Stimulated activated CD8-positive, alpha-beta memory T cell treated with anti-CD3 and anti-CD28 coated beads, Interleukin-12 subunit alpha, Interleukin-12 subunit beta, amount 100 ng/mL, for 4 hours (primary cell): ENCODE results near the gene GALNT9.
"Not testable (repeated sequence)": the region's sequence is repeated elsewhere in the genome, so short reads cannot be mapped to it uniquely, and the experiment has no call there.

ENCODE experiments used
- DNase-seq: peaks from one replicate; pipeline ENCODE4 v3.0.0-alpha.2; 2020; ENCODE audit warnings: low read depth

GALNT9 gene

DNA sequence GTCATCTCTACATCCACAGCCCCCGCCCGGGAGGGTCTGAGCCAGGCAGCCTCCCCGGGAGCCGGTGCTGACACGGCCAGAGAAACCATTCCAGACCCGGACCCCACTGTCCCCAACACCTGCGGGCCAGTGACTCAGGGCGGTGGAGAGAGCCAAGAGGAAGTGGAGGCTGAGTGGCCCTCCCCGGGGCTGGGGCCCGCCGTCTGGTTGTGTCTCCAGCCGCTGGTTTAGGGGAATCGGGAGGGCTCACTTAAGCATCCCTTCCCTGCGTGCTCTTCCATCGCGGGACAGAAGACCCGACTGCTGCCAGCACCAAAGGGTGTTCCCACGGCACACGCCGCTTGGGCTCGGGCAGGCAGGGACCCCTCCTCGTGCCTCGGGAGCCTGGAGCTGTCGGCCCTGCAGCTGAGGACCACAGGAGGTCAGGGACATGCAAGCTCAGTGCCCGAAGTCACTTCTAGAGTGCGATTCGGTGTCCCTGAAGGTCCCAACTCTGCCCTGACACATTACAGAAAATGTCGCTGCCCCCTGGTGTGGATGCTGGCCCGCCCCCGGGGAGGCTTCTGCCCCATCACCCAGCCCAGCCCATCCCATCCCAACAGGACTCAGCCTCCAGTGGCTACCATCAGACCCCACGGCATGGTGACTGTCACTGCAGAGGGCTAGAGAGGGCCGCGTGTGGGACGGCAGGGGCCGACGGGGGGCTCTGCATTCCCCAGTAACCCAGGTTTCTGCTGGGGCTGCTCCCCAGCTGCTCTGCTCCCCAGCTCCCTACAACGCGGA is 50.8 kb downstream of the GALNT9 start:
- DNase-seq = no peak

DNA sequence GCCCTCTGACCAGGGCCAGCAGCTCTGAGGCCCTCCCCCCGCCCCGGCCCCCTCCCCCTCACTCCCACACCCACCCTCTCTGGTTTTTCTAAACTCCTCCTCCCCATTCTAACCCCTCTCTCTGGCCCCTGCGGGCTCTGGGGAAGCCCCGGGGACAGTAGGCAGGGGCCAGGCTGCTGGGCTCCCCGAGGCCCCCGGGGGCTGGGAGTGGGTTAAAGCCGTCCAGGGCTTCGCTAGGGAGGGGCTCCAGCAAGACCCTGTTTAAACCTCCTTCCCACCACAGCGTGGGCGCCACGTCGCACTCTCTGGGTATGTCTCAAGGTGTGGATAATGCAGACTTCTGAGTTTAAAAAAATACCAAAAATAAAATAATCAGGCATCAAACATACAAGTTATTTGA is 51.4 kb downstream of the GALNT9 start:
- DNase-seq = no peak

DNA sequence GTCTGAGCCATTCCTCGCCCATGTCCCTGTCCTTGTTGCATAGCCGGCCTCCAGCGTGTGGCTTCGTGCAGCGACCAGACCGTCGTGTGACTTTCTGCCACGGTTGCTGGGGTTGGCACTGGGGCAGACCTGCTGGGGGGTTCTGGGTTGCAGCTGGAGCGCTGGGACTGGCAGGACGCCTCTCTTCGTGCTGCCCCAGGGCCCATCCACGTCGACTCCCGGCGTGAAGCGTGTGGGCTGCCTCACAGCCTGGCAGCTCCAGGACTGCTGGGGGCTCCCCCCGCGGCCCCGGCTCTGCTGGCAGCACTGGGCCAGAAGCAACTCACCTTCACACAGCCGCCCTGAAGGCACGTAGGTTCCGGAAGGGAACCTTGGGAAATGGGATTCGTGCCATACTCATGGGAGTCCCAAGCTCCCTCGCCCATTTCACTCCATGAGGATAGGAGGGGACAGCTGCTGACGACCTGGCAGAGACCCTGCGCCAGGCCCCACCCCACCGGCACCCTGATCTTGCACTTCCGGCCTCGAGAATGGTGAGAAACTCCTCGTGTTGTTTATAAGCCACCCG is 51.9 kb downstream of the GALNT9 start:
- no peak for DNase-seq

DNA sequence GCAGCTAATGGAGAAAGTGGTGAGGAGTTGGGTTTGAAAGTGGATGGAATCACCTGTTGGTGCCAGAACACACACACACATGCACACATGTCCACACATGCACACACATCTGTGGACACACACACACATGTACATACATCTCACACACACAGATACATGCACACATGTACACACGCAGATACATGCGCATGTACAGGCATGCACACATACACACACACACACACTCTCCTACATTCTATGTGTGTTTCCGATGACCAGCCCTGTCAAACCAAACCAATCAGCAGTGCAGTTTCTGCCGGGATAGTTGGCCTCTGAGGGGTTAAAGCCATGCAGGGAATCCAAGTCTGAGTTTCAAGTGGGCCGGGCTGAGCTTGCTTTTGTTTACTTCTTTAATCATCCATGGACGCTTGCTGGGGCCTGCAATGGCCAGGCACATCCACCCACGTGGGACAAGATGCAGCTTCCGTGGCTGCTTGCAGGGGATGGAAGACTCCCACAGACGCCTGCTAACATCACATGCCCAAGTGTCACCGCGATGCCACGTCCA is 52.5 kb downstream of the GALNT9 start:
- DNase-seq = no peak

DNA sequence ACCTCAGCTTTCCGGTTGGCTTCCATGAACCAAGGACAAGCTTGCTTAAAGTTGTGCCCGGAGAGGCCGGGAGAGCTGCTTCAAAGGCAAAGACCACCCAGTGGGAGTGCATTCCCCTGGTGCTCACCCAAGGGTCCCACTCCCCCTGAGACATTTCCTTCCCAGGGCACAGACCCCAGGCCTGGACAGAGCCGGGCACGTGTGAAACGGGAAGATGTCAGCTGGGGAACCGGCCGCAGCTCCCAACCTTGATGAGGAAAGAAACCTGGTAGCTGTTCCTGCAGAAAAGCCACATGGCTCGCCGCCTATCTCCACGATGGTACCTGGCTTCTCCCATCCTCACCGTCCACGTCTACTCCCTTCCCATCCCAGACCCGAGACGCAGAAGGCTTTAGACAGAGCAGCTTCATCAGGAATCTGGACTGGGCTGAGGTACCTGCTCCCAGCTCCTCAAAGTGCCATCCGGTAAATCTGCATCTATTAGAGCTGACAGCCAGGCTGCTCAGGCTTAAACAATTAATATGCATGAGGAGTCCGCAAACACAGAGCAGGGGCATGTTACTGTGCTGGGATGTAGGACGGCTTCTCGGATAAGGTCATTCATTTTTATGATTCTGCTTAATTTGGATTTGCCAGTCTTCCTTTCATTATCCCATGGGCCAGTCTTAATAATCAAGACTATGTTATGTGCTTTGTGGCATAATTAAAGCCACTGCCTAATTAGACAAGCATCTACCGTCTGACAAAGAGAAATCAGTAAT is 53.1 kb downstream of the GALNT9 start:
- no peak for DNase-seq

DNA sequence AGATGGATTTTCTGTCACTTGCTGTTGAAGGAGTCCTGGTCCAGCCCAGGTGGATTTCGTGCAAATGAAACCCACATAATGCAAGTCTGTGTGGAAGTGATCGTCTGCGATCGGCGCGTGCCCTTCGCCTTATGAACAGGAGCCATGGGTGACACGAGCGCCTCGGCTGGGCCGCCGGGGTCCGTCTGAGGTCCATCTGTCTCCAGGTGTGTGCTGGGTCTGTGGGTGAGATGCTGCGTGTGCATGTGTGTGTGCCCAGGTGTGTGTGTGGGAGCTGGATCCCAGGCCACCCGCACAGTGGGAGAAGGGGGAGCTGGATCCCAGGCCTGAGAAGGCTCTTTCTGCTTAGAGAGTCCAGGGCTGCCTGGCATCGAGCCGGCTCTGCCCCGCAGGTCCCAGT is 53.8 kb downstream of the GALNT9 start:
- no peak for DNase-seq

DNA sequence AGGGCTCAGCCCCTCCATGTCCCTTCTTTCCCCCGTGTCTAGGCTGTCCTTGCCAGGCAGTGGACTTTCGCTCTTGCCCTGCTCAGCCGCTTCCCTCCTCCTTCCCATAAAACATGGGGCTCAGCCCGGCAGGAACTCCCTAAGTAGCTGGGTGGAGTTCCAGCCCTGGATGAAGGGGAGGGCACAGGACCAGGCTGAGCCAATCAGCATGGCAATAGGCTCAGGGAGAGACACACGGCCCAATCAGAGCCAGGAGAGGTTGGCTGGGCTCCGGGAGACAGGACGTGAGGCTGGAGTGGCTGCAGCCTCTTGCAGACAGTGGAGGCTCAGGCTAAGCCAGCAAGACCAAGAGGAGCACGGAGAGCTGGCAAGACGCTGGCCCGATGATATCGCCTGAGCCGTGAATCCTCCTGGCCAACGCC is 54.3 kb downstream of the GALNT9 start:
- DNase-seq = no peak

DNA sequence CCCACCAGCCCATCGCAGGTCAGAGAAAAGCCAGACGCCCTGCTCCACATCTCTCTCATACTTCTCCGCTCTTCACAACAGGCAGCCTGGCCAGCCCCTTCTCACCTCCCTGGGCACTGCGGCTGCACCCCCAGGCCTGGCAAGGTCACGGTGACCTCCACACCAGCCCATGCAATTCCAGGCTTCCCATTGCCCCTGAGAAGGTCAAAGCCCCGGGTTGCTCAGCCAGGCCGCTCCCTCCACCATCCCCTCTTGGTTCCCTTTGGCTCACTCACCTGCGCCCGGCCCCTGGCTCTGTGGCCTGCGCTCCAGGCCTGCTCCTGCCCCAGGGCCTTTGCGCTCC is 55.4 kb downstream of the GALNT9 start:
- no peak for DNase-seq

DNA sequence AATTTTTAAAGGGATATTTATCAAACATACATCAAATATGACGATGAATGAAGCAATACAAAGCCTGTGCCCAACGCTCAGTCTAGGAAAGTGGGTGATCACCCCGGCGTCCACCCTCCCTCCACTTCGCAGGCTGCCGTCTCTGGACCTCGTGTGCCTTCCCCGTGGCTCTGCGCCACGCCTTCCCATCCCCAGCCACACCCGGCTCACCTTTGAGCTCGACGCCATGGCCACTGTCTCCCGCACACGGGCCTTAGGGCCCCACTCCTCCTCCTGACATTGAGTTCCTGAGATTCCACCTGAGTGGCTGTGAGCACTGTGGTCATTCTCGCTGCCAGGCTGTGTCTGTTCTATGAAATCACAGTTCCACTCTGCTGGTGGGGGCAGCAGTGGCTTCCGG is 56.7 kb downstream of the GALNT9 start:
- no peak for DNase-seq

DNA sequence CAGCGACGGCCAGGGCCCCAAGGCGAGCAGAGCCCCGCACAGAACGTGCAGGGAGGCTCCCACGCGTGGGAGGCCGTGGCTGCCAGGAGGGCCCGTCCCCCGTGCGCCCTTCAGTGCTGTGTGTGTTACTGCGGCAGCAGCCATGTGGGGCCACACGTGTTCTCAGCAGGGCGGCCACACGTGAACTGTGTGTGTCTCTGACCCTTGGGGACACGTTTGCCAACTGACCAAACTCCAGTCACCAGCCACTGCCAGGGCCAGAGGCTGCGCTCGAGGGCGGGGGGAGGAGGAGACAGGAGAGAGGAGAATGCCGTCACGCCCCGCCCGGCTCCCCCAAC is 57.7 kb downstream of the GALNT9 start:
- no peak for DNase-seq

DNA sequence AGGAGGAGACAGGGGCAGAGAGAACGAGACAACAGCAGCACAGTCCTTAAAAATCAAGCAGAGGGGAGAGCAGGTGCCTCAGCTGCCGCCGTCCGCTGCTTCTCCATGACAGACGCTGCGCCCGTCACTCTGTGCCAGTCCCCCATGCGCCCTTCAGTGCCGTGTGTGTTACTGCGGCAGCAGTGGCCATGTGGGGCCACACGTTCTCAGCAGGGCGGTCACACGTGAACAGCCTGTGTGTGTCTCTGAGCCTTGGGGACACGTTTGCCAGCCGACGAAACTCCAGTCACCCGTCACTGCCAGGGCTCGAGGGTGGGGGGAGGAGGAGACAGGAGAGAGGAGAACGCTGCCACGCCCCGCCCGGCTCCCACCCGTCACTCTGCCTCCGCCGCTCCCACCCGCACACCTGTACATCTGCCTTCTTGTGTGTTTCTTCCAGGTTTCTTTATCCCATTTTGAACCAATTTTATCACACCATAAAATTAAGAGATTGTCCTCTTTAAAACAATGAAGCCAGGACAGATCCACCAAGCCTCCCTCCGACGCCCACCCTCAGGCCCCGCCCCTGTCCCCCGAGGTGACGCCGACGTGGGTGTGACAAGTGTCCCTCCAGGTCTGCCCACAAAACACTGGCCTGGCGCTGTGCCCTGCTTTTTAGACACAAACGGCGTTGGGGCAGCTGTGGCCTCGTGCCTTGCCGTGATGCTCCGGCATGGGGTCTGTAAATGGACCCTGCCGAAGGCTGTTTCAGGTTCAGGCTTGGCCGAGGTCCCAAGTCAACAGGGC is 58.2 kb downstream of the GALNT9 start:
- DNase-seq = no peak

DNA sequence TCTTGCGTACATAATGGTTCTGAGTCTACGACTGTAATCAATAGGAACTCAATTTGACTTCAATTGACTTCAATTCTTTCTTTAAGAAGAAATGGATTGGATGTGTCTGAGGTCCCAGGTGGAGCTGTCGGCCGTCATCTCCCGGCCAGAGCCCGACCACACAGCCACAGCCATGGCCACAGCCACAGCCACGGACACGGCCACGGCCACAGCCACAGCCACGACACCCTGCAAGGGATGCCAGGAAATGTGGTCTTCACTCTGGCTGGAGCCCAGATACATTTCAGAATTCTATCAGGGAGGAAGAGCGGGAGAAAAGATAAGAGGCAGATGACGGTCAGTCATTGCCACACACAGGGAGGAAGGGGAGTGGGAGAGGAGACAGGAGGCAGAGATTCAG is 58.9 kb downstream of the GALNT9 start:
- DNase-seq = no peak

DNA sequence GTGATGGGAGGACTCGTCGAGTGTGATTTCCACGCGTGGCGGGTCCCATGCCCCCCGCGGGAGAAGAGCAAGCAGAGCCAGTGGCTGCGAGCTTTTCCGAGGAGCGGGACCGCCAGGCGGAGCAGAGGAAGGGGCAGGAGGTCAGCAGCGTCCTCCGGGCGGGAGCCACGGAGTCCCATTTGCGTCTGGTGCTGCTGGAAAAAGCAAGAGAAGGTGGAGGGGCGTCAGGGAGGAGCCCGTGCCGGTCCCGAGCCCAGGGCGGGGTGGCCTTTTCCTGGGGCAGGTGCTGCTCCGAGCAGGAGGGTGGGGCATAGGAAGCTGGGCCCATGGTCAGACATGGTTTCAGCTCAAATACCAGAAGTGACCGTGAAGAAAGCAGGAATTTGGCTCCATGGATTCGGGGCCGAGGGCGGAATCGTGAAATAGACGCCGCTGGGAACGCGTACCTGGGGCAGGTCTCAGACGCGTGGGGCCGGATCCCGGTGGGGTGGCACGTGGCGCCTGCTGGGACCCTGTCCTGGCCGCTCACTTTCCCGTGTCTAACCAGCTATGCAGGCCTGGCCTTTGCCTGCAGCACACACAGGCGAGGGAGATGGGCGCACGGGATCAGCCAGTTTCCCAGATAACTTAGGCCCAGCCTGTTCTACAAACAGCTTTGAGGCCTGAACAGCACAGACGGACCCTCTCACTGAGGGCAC is 60.0 kb downstream of the GALNT9 start:
- no peak for DNase-seq

DNA sequence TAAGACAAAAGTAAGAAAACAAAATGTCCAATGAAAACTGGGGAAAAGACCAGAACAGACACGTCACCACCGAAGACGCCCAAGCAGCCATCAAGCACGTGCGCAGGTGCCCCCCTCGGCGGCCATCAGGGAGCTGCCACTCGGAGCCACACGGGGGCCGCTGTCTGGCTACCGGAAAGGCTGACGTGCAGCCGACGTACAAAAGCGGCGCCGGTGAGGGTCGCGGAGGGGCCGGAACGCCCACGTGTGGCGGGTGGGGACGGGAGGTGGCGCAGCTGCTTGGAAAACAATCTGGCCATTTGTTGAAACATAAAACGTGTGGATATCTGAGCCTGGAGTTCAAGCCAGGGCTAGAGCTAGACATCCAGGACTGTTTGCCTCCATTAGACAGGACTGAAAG is 60.7 kb downstream of the GALNT9 start:
- no peak for DNase-seq

DNA sequence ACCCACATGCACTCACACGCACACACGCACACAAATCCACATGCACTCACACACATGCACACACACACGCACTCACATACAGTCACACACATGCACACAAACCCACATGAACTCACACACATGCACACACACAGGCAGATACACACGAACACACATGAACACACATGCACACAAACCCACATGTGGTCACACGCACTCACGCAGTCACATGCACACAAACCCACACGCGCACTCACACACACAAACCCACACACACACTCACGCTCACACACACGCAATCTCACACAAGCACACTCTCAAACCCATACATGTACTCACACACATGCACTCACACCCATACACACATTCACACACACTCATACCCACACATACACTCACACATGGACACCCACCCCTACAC is 61.5 kb downstream of the GALNT9 start:
- no peak for DNase-seq

DNA sequence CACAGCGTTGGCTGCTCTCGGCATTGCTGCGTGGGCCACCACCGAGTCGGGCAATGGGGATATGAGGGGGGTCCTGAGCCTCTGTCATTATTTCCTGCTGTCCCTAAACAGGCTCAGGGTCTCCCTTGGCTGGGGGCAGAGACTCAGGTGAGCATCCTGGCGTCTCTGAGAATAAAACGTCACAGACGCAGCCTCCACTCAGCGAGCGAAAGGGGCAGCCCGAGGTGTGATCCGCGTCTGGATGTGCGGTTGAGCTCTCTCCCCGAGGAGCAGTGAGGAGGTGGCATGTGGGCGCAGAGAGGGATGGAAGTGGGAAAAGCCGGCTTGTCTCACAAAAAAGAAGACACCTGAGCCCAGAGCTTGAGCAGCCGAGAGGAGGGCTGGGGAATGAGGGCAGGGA is 62.6 kb downstream of the GALNT9 start:
- no peak for DNase-seq

DNA sequence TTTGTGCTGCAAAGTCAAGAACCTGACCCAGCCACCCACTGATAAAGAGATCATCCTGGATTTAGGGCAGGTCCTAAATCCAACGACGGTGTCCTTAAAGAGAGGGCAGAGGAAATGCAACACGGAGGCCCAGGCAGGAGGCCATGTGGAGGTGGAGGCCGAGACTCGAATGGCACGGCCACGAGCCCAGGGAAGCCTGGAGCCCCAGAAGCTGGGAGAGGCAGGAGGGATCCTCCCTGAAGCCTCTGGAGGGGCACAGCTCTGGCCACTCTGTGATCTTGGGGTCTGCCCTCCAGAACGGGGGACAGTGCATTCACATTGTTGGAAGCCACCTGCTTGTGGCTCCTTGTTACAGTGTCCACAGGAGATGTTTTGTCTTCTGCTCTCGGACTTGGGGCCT is 63.0 kb downstream of the GALNT9 start:
- DNase-seq = no peak

DNA sequence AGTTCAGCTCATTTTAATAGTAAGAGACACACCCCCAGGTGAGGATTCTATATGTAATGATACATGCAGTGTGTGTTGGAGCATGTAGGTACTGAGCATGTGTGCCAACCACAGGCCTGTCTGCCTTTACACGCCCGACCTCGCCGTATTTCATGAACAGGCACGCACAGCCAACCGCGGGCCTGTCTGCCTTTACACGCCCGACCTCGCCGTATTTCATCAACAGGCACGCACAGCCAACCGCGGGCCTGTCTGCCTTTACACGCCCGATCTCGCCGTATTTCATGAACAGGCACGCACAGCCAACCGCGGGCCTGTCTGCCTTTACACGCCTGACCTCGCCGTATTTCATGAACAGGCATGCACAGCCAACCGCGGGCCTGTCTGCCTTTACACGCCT is 63.6 kb downstream of the GALNT9 start:
- not testable (repeated sequence) for DNase-seq

DNA sequence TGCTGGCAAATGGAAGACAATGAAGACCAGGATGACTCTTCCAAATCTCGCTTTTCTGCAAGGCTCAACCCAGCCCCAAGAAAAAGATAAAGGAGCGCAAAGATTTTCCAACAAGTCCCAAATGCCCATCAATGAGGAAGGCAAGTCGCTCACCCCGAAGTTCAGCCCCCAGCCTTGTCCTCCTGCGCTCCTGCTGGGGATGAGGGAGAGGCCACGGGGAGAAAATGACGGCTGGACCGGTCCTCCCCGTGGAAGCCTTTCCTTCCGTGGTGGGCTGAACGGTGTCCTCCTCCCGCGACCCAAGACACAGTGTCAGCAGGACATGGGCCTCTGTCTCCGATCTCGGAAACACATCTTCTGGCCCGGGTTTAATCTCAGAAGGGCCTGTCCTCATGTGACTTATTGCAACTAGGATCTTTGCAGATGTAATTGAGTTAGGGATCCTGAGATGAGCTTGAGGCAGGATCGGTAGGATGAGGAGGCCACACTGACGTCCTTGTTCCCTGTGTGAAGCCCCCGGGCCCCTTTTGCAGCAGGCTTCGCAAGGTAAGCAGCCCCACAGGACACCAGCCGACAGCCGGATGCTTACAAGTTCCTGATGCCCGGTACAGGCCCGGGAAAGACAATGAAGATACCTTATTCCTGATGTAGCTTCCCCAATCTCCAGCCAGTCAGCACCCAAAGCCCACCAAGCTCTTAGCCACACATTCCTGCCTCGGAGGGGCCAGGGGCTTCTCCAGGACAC is 64.2 kb downstream of the GALNT9 start:
- DNase-seq = no peak

DNA sequence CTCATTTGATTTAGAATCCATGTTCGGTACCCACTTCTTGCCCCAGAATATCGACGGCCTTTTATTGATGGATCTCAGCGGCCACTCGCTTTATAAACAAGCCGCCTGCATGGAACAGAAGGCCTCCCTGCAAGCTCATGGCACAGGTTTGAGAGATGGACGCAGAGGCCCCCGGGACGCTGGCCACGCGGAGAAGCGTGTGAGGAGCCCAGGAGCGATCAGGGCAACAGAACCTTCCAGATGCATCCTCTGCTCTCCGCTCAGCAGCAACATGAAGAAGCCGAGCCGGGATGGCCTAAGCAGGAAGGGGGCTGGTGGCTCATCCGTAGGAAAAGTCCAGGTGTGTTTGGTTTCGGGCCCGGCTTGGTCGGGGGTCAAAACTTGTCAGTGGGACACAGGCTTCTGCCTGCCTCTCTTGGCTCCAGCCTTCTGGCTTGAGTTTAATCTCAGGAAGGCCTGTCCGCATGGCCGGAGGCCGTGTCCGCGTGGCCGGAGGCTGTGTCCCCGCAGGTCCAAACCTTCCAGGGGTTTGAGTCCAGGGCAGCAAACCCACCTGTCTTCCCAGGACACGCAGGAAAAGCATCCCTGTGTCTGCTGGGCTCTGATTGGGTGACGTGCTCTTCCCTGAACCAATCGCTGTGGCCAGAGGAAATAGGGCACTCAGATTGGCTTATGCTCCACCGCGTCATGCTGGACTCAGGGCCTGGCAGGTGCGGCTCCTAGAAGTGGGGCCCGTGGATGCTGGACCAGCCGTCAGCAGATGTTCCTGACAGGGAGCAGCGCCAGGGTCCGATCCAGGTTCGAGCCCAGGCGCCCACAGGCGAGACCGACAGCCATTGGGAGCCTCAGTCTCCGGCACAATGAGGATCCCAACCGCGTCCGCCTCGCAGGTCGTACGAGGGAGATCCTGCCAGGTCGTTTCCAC is 65.0 kb downstream of the GALNT9 start:
- DNase-seq = no peak
